Measurements from ENCODE around the gene PFKFB4. TPM values are rescaled to one million over a fixed set of nuclear protein-coding genes. Genes with fewer than 3 reads are reported as not detected.

PFKFB4 gene
- total and polyA plus RNA-seq, 2 experiments from 2014 or later: 8.6 to 22.9 TPM

- no peak for TF ChIP-seq EZH2phosphoT487 (IDR thresholded peaks at IDR 0.05; ENCODE audit: unreplicated experiment)
- no peak for TF ChIP-seq CREB1 (CRISPR knock-in tag; IDR thresholded peaks at IDR 0.05; ENCODE audit: low read depth)
- no peak for TF ChIP-seq STAT1 (IDR thresholded peaks at IDR 0.05; ENCODE audit: unreplicated experiment)
- TF ChIP-seq, protein P1, sequence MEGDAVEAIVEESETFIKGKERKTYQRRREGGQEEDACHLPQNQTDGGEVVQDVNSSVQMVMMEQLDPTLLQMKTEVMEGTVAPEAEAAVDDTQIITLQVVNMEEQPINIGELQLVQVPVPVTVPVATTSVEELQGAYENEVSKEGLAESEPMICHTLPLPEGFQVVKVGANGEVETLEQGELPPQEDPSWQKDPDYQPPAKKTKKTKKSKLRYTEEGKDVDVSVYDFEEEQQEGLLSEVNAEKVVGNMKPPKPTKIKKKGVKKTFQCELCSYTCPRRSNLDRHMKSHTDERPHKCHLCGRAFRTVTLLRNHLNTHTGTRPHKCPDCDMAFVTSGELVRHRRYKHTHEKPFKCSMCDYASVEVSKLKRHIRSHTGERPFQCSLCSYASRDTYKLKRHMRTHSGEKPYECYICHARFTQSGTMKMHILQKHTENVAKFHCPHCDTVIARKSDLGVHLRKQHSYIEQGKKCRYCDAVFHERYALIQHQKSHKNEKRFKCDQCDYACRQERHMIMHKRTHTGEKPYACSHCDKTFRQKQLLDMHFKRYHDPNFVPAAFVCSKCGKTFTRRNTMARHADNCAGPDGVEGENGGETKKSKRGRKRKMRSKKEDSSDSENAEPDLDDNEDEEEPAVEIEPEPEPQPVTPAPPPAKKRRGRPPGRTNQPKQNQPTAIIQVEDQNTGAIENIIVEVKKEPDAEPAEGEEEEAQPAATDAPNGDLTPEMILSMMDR (conservative IDR thresholded peaks at IDR 0.05; ENCODE audit: low read depth in 2 of 2): no peak
- no peak for TF ChIP-seq ZNF331 (CRISPR knock-in tag; IDR thresholded peaks at IDR 0.05; ENCODE audit: low read depth)
- no peak for TF ChIP-seq EZH2 (IDR thresholded peaks at IDR 0.05; ENCODE audit: low read depth, unreplicated experiment)
Measured at GRCh38 chr3:48555231-48555948, 1.2 kb downstream of the PFKFB4 start (continued).

- H4K20me1 ChIP-seq (replicated peaks; ENCODE audit: insufficient read depth): no peaks in the 10 kb centered on the region
- H3K4me1 ChIP-seq (ENCODE audit: insufficient read depth): peaks cover 11% of the 10 kb centered on the region
- H3K27ac ChIP-seq (ENCODE audit: low read depth): no peak overlapping the region; the same call in 1 of the 2 replicates
- peak overlapping the region; percentile 51; the same call in 1 of the 2 replicates for H3K4me2 ChIP-seq
- DNase-seq (ENCODE audit: low spot score) (no peak), ATAC-seq (no peak)
- peaks cover 26% of the 10 kb centered on the region for H3K79me2 ChIP-seq (replicated peaks; ENCODE audit: insufficient read depth)
- no peaks in the 10 kb centered on the region for H3K9me3 Mint-ChIP-seq
- H2AFZ ChIP-seq: no peak overlapping the region
- no peak overlapping the region for H3K4me3 Mint-ChIP-seq
- no peak overlapping the region for H3K4me3 ChIP-seq
- no peaks in the 10 kb centered on the region for H3K36me3 ChIP-seq (ENCODE audit: insufficient read depth)
- H3K27ac Mint-ChIP-seq: peak overlapping the region; percentile 92
- no peaks in the 10 kb centered on the region; the same call in 2 of the 3 replicates for H3K36me3 Mint-ChIP-seq (ENCODE audit: low read depth)
- no peaks in the 10 kb centered on the region for H3K27me3 ChIP-seq (ENCODE audit: insufficient read depth)
- peaks cover 29% of the 10 kb centered on the region for H3K4me1 Mint-ChIP-seq
- no peaks in the 10 kb centered on the region for H3K9me2 ChIP-seq (ENCODE audit: insufficient read depth)
- peaks cover 8% of the 10 kb centered on the region for H3F3A ChIP-seq (replicated peaks; ENCODE audit: low read depth)
- H3K27me3 Mint-ChIP-seq (ENCODE audit: insufficient read depth, low read depth, poor library complexity): peaks cover 15% of the 10 kb centered on the region
- TF ChIP-seq, protein P1 (conservative IDR thresholded peaks at IDR 0.05; ENCODE audit: low read depth in 2 of 2): no peak
- no peak for TF ChIP-seq EZH2phosphoT487 (IDR thresholded peaks at IDR 0.05; ENCODE audit: unreplicated experiment)
- no peak for TF ChIP-seq ZNF114 (CRISPR knock-in tag; IDR thresholded peaks at IDR 0.05)
- TF ChIP-seq, protein P2, sequence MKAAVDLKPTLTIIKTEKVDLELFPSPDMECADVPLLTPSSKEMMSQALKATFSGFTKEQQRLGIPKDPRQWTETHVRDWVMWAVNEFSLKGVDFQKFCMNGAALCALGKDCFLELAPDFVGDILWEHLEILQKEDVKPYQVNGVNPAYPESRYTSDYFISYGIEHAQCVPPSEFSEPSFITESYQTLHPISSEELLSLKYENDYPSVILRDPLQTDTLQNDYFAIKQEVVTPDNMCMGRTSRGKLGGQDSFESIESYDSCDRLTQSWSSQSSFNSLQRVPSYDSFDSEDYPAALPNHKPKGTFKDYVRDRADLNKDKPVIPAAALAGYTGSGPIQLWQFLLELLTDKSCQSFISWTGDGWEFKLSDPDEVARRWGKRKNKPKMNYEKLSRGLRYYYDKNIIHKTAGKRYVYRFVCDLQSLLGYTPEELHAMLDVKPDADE (IDR thresholded peaks at IDR 0.05): no peak
- no peak for TF ChIP-seq NANOG (IDR thresholded peaks at IDR 0.05; ENCODE audit: borderline replicate concordance)
- TF ChIP-seq REST (IDR thresholded peaks at IDR 0.05; ENCODE audit: unreplicated experiment): no peak
- no peak for TF ChIP-seq ZNF331 (CRISPR knock-in tag; IDR thresholded peaks at IDR 0.05; ENCODE audit: low read depth)
Measured at GRCh38 chr3:48553886-48554845, 2.4 kb downstream of the PFKFB4 start.
